IMR-90 (cell line): ENCODE data around the gene STARD8. TPM values are rescaled to one million over a fixed set of nuclear protein-coding genes. Genes with fewer than 3 reads are reported as not detected.

Experiments used
- ATAC-seq: fragments of 200-7000 bp; cut with Tn5 transposase; 2 replicates; pipeline ENCODE4 v1.9.1; 2020; ENCODE audit warnings: low read depth, mild to moderate bottlenecking, moderate library complexity
- BruUV-seq: library from RNA; stranded (reverse); fragments of 400-500 nt; replicated peaks from 2 replicates; lab custom pipeline; 2021; lab: Mats Ljungman, UMichigan
- CTCF ChIA-PET: fragments of 300-600 bp; formaldehyde crosslinking; extraction: SDS; loops from one replicate; lab custom pipeline; 2021; ENCODE audit warnings: antibody characterized with exemption; lab: Yijun Ruan, JAX
- POLR2A ChIA-PET: fragments of 300-600 bp; sonication (Branson Sonifier 250); formaldehyde crosslinking; loops from one replicate; lab custom pipeline; 2022; ENCODE audit warnings: antibody characterized with exemption; ENCODE audit not compliant: unreplicated experiment; lab: Charles Lee
- DNase-seq: peaks from one replicate; pipeline ENCODE4 v3.0.0; 2013
- H2AFZ ChIP-seq: replicated peaks from 2 replicates; pipeline ENCODE3; 2013; ENCODE audit warnings: low read length, mild to moderate bottlenecking; ENCODE audit not compliant: poor library complexity
- H2AK5ac ChIP-seq: 2 replicates; pipeline ENCODE4 v1.6.1; 2013; ENCODE audit warnings: low read depth, low read length, inconsistent platforms
- H2AK9ac ChIP-seq: replicated peaks from 2 replicates; pipeline ENCODE3; 2013; ENCODE audit warnings: mild to moderate bottlenecking, low read depth, low read length, moderate library complexity; ENCODE audit not compliant: poor library complexity
- H2BK120ac ChIP-seq: 2 replicates; pipeline ENCODE4 v1.6.1; 2013; ENCODE audit warnings: low read depth, low read length, inconsistent platforms
- H2BK15ac ChIP-seq: 3 replicates; pipeline ENCODE4 v1.6.1; 2013; ENCODE audit warnings: low read depth, low read length, inconsistent platforms
- H2BK20ac ChIP-seq: 2 replicates; pipeline ENCODE4 v1.6.1; 2013; ENCODE audit warnings: low read depth, mild to moderate bottlenecking, inconsistent platforms, low read length, moderate library complexity
- H2BK5ac ChIP-seq: 2 replicates; pipeline ENCODE4 v1.6.1; 2013; ENCODE audit warnings: mild to moderate bottlenecking, low read depth, low read length, inconsistent platforms; ENCODE audit not compliant: poor library complexity, severe bottlenecking
- H3K14ac ChIP-seq: replicated peaks from 2 replicates; pipeline ENCODE4 v1.6.1; 2013; ENCODE audit warnings: low read depth, low read length, inconsistent platforms
- H3K18ac ChIP-seq: 2 replicates; pipeline ENCODE4 v1.6.1; 2013; ENCODE audit warnings: low read depth, low read length, control low read depth
- H3K23ac ChIP-seq: 2 replicates; pipeline ENCODE4 v1.6.1; 2013; ENCODE audit warnings: low read depth, low read length, inconsistent platforms
- H3K27ac ChIP-seq: 2 replicates; pipeline ENCODE4 v1.5.1; 2013; ENCODE audit warnings: mild to moderate bottlenecking, control low read depth, low read length; ENCODE audit not compliant: insufficient read depth
- H3K27me3 ChIP-seq: 2 replicates; pipeline ENCODE4 v1.6.1; 2013; ENCODE audit warnings: low read length; ENCODE audit not compliant: control insufficient read depth, insufficient read depth
- H3K36me3 ChIP-seq: 2 replicates; pipeline ENCODE4 v1.6.1; 2013; ENCODE audit warnings: low read length, mixed read lengths; ENCODE audit not compliant: control insufficient read depth, insufficient read depth
- H3K4ac ChIP-seq: 2 replicates; pipeline ENCODE4 v1.6.1; 2013; ENCODE audit warnings: low read depth, low read length, inconsistent platforms
- H3K4me1 ChIP-seq: 2 replicates; pipeline ENCODE4 v1.6.1; 2013; ENCODE audit warnings: low read length, mixed read lengths; ENCODE audit not compliant: control insufficient read depth, insufficient read depth
- H3K4me2 ChIP-seq: 2 replicates; pipeline ENCODE4 v1.6.1; 2013; ENCODE audit warnings: low read depth, mild to moderate bottlenecking, control low read depth, low read length, moderate library complexity
- H3K4me3 ChIP-seq: 2 replicates; pipeline ENCODE4 v1.5.1; 2013; ENCODE audit warnings: low read depth, mild to moderate bottlenecking, control low read depth, low read length, moderate library complexity; ENCODE audit not compliant: insufficient read depth
- H3K56ac ChIP-seq: 2 replicates; pipeline ENCODE4 v1.6.1; 2013; ENCODE audit warnings: low read length, inconsistent platforms; ENCODE audit not compliant: insufficient read depth; ENCODE audit errors: extremely low read depth
- H3K79me1 ChIP-seq, 2 experiments: 2 replicates each; pipeline ENCODE4 v1.6.1; 2013; ENCODE audit warnings: low read length in 2 of 2, inconsistent platforms in 1 of 2, low read depth in 1 of 2
- H3K9ac ChIP-seq: 2 replicates; pipeline ENCODE4 v1.6.1; 2013; ENCODE audit warnings: low read depth, low read length, control low read depth
- H3K9me1 ChIP-seq: 2 replicates; pipeline ENCODE4 v1.6.1; 2013; ENCODE audit warnings: low read length, inconsistent platforms; ENCODE audit not compliant: insufficient read depth
- H3K9me3 ChIP-seq: 2 replicates; pipeline ENCODE4 v1.6.1; 2013; ENCODE audit warnings: low read length; ENCODE audit not compliant: control insufficient read depth, insufficient read depth
- H4K20me1 ChIP-seq: 2 replicates; pipeline ENCODE4 v1.6.1; 2013; ENCODE audit warnings: low read length, inconsistent platforms; ENCODE audit not compliant: insufficient read depth
- H4K5ac ChIP-seq: 2 replicates; pipeline ENCODE4 v1.6.1; 2013; ENCODE audit warnings: mild to moderate bottlenecking, low read depth, low read length, control low read depth
- H4K8ac ChIP-seq, 2 experiments: 2 replicates each; pipeline ENCODE4 v1.6.1; 2013; ENCODE audit warnings: low read depth in 2 of 2, low read length in 2 of 2, control low read depth in 1 of 2, inconsistent platforms in 1 of 2
- H4K91ac ChIP-seq: 2 replicates; pipeline ENCODE4 v1.6.1; 2013; ENCODE audit warnings: low read depth, low read length, inconsistent platforms; ENCODE audit not compliant: insufficient read depth
- BHLHE40 ChIP-seq: fragments of 150-350 bp; IDR thresholded peaks from 2 replicates; pipeline ENCODE4 v1.6.1; 2016; ENCODE audit warnings: mild to moderate bottlenecking, low read depth, low read length
- CEBPB ChIP-seq: IDR thresholded peaks from 2 replicates; pipeline ENCODE4 v1.6.1; 2012; ENCODE audit warnings: low read depth, low read length, improper control_type of control experiment
- CHD1 ChIP-seq: IDR thresholded peaks from 2 replicates; pipeline ENCODE4 v1.6.1; 2012; ENCODE audit warnings: low read depth, low read length, improper control_type of control experiment
- ELK1 ChIP-seq: fragments of 150-350 bp; IDR thresholded peaks from 2 replicates; pipeline ENCODE4 v1.6.1; 2016; ENCODE audit warnings: low read depth, mild to moderate bottlenecking, low read length, moderate library complexity, borderline replicate concordance
- MAZ ChIP-seq: IDR thresholded peaks from 2 replicates; pipeline ENCODE4 v1.6.1; 2012; ENCODE audit warnings: low read depth, mild to moderate bottlenecking, low read length, improper control_type of control experiment, moderate library complexity, borderline replicate concordance
- MXI1 ChIP-seq: IDR thresholded peaks from 2 replicates; pipeline ENCODE4 v1.6.1; 2012; ENCODE audit warnings: low read depth, mild to moderate bottlenecking, low read length, moderate library complexity, borderline replicate concordance
- NFE2L2 ChIP-seq: fragments of 150-350 bp; IDR thresholded peaks from 2 replicates; pipeline ENCODE4 v1.6.1; 2016; ENCODE audit warnings: low read depth, mild to moderate bottlenecking, low read length
- POLR2A ChIP-seq: IDR thresholded peaks from 2 replicates; pipeline ENCODE4 v1.6.1; 2012; ENCODE audit warnings: mild to moderate bottlenecking, low read depth, low read length
- RCOR1 ChIP-seq: IDR thresholded peaks from 2 replicates; pipeline ENCODE4 v1.6.1; 2012; ENCODE audit warnings: mild to moderate bottlenecking, low read length, improper control_type of control experiment; ENCODE audit not compliant: insufficient replicate concordance
- RFX5 ChIP-seq: IDR thresholded peaks from 2 replicates; pipeline ENCODE4 v1.8.0; 2012; ENCODE audit warnings: low read depth, mild to moderate bottlenecking, low read length, moderate library complexity
- SMC3 ChIP-seq: fragments of 150-350 bp; IDR thresholded peaks from 2 replicates; pipeline ENCODE4 v1.6.1; 2016; ENCODE audit warnings: low read depth, mild to moderate bottlenecking, antibody characterized with exemption, low read length, moderate library complexity
- USF2 ChIP-seq: fragments of 150-350 bp; IDR thresholded peaks from 2 replicates; pipeline ENCODE4 v1.6.1; 2017; ENCODE audit warnings: mild to moderate bottlenecking, antibody characterized with exemption, low read length, low read depth
- WGBS, 2 experiments: methylation state at CpG; one replicate each; pipeline versions ENCODE4 v1.1.5 to v1.1.7; 2013; ENCODE audit warnings: missing lambda C conversion rate in 2 of 2; ENCODE audit not compliant: insufficient read length in 1 of 2; ENCODE audit errors: extremely low coverage in 2 of 2; 5-methylcytosine and 5-hydroxymethylcytosine counted together
- dilution Hi-C: fragments of 300-500 bp; cut with HindIII; formaldehyde crosslinking; loops from one replicate; pipeline ENCODE4 v1.14.3; 2018; ENCODE audit warnings: low sequenced_read_pairs; ENCODE audit not compliant: unreplicated experiment
- in situ Hi-C: fragments of 300-500 bp; cut with MboI; formaldehyde crosslinking; loops from 3 replicates; pipeline ENCODE4 v1.14.3; 2019; ENCODE audit warnings: low sequenced_read_pairs, inconsistent platforms, mixed read lengths
- intact Hi-C: fragments of 100-400 bp; cut with micrococcal nuclease; formaldehyde crosslinking; loops from 2 replicates; pipeline ENCODE4 v1.10.0; 2022
- polyA plus RNA-seq, 3 experiments: library from polyadenylated mRNA; depleted of rRNA; stranded (reverse); fragments of >200 nt; gene quantifications; 2 replicates each; pipeline ENCODE4 v1.2.3, GENCODE V29; 2012; ENCODE audit warnings: low replicate concordance in 1 of 3
- total RNA-seq: library from RNA; depleted of rRNA; stranded (reverse); fragments of >200 nt; gene quantifications from 2 replicates; pipeline ENCODE4 v1.2.3, GENCODE V29; 2012
- TF ChIP-seq, protein P1 (sequence below): conservative IDR thresholded peaks from 2 replicates; pipeline ENCODE4 v1.5.1; 2012; ENCODE audit warnings: mild to moderate bottlenecking, low read depth, low read length, improper control_type of control experiment

The STARD8 gene
- total and polyA plus RNA-seq, 2 of the 4 experiments (the other 2 are of a cell fraction), result 1.6 to 2.3 TPM

- H4K91ac ChIP-seq, result no peak overlapping the region
- ChIA-PET CTCF (no interaction called here), POLR2A (no interaction called here)
- no peak overlapping the region for H4K8ac ChIP-seq
- H3K9me1 ChIP-seq, result no peaks in the 10 kb centered on the region
- in situ Hi-C loops, result loop anchor here (10.0 to 25.0 kb wide), 2 partner anchors 200 to 528 kb away; no protein-coding TSS in a partner anchor
- no peak overlapping the region for H2BK120ac ChIP-seq
- H2AK5ac ChIP-seq, result no peak overlapping the region
- no peak for ATAC-seq
- H3K79me1 ChIP-seq, result no peaks in the 10 kb centered on the region
- no peak overlapping the region for H3K4me3 ChIP-seq
- no peak overlapping the region for H2AK9ac ChIP-seq
- H3K4me2 ChIP-seq, result no peak overlapping the region
- H3K36me3 ChIP-seq, result no peaks in the 10 kb centered on the region
- no peak overlapping the region for H4K5ac ChIP-seq
- H3K4ac ChIP-seq, result no peak overlapping the region
- WGBS, 2 experiments, result no CpG with 5 or more reads among the region's 3 CpGs
- no peaks in the 10 kb centered on the region for H3K4me1 ChIP-seq
- no peak overlapping the region for H3K9ac ChIP-seq
- H3K27me3 ChIP-seq, result peaks cover 19% of the 10 kb centered on the region; the same call in 1 of the 2 replicates
- dilution Hi-C loops, result no loop called here
- no peak overlapping the region for H3K14ac ChIP-seq
- intact Hi-C loops, result loop anchor here (5.0 kb wide), 2 partner anchors 518 to 533 kb away; no protein-coding TSS in a partner anchor
- no peak overlapping the region for H2BK15ac ChIP-seq
- no peak overlapping the region for H2AFZ ChIP-seq
- H2BK5ac ChIP-seq, result no peak overlapping the region
- no peak overlapping the region for H2BK20ac ChIP-seq
- H3K18ac ChIP-seq, result no peak overlapping the region
- H3K27ac ChIP-seq, result no peak overlapping the region
- BruUV-seq, result no TSS peak
- H3K9me3 ChIP-seq, result no peaks in the 10 kb centered on the region
- H3K56ac ChIP-seq, result no peak overlapping the region
- no peak overlapping the region for H3K23ac ChIP-seq
- no peak for TF ChIP-seq BHLHE40
- no peak for TF ChIP-seq RCOR1
- no peak for TF ChIP-seq CHD1
- TF ChIP-seq RFX5, result no peak
- TF ChIP-seq USF2, result no peak
- TF ChIP-seq ELK1, result no peak
- no peak for TF ChIP-seq MAZ
- TF ChIP-seq, protein P1, sequence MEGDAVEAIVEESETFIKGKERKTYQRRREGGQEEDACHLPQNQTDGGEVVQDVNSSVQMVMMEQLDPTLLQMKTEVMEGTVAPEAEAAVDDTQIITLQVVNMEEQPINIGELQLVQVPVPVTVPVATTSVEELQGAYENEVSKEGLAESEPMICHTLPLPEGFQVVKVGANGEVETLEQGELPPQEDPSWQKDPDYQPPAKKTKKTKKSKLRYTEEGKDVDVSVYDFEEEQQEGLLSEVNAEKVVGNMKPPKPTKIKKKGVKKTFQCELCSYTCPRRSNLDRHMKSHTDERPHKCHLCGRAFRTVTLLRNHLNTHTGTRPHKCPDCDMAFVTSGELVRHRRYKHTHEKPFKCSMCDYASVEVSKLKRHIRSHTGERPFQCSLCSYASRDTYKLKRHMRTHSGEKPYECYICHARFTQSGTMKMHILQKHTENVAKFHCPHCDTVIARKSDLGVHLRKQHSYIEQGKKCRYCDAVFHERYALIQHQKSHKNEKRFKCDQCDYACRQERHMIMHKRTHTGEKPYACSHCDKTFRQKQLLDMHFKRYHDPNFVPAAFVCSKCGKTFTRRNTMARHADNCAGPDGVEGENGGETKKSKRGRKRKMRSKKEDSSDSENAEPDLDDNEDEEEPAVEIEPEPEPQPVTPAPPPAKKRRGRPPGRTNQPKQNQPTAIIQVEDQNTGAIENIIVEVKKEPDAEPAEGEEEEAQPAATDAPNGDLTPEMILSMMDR, result no peak
- no peak for TF ChIP-seq CEBPB
- TF ChIP-seq MXI1, result no peak
- no peak for TF ChIP-seq SMC3
- no peak for TF ChIP-seq NFE2L2
- no peak for TF ChIP-seq POLR2A
- DNase-seq, result no peak
- H4K20me1 ChIP-seq, result no peaks in the 10 kb centered on the region; the same call in 1 of the 2 replicates
Observed at GRCh38 chrX:68714856-68715255, 67.4 kb downstream of the STARD8 start.
